IPS-15b (cell line): ENCODE measurements around the gene FBXW11.

Source experiments
- H3K27me3 ChIP-seq: one replicate; pipeline ENCODE4 v1.6.1; 2013; ENCODE audit warnings: low read length; ENCODE audit not compliant: control insufficient read depth, insufficient read depth
- H3K36me3 ChIP-seq: one replicate; pipeline ENCODE4 v1.6.1; 2013; ENCODE audit warnings: low read length; ENCODE audit not compliant: control insufficient read depth, insufficient read depth
- H3K4me1 ChIP-seq: one replicate; pipeline ENCODE4 v1.6.1; 2013; ENCODE audit warnings: mild to moderate bottlenecking, low read length; ENCODE audit not compliant: control insufficient read depth, insufficient read depth
- H3K4me3 ChIP-seq: one replicate; pipeline ENCODE4 v1.5.1; 2013; ENCODE audit warnings: low read depth, low read length
- H3K9ac ChIP-seq: one replicate; pipeline ENCODE4 v1.6.1; 2013; ENCODE audit warnings: low read depth, mild to moderate bottlenecking, low read length
- H3K9me3 ChIP-seq: one replicate; pipeline ENCODE4 v1.6.1; 2013; ENCODE audit warnings: mild to moderate bottlenecking, low read length; ENCODE audit not compliant: control insufficient read depth, insufficient read depth

The FBXW11 gene

GRCh38 chr5:171872666-171873065 is 133.8 kb downstream of the FBXW11 start:
- no peaks in the 10 kb centered on the region for H3K9me3 ChIP-seq
- H3K4me3 ChIP-seq, result no peak overlapping the region
- H3K9ac ChIP-seq, result no peak overlapping the region
- peaks cover 29% of the 10 kb centered on the region for H3K36me3 ChIP-seq
- no peaks in the 10 kb centered on the region for H3K27me3 ChIP-seq
- no peaks in the 10 kb centered on the region for H3K4me1 ChIP-seq

DNA sequence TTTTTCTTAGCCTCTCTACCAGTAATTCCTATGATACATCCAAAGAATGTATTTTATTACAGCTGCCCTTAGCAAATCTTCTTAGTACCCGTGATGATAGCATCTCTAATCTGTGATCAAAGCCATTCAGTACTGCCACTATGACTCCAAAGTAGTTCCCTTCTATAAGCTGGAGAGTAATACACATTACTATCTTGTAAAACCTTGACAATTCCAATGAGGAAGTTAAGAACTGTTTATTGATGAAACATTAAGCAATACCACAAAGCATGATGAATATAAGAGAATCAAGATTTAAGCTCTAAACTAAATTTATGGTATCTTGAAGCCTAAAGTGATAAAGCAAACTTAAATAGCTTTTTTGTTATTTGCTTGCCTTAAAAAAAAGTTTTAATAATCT is 134.7 kb downstream of the FBXW11 start:
- no peaks in the 10 kb centered on the region for H3K27me3 ChIP-seq
- peaks cover 26% of the 10 kb centered on the region for H3K36me3 ChIP-seq
- no peak overlapping the region for H3K9ac ChIP-seq
- H3K4me1 ChIP-seq, result no peaks in the 10 kb centered on the region
- H3K4me3 ChIP-seq, result no peak overlapping the region
- H3K9me3 ChIP-seq, result no peaks in the 10 kb centered on the region

DNA sequence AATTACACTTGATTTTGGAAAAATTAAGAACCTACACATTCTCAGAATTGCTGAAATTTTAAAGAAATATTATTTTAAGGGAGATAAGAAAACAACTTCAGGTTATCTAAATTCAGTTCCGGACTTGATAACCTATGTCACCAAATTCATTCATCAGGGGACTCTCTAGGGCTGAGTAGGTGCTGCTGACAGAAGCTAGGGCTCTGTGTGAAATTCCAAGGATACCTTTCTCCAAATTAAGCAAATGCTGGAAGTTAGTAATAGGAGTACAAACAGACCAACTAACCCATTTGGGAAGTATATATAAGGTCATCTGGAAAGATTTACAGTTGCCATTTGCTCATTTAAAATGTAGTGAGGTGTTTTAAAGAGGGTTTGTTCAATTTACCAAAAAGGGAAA is 136.5 kb downstream of the FBXW11 start:
- no peak overlapping the region for H3K9ac ChIP-seq
- H3K9me3 ChIP-seq, result no peaks in the 10 kb centered on the region
- no peaks in the 10 kb centered on the region for H3K4me1 ChIP-seq
- H3K27me3 ChIP-seq, result no peaks in the 10 kb centered on the region
- H3K36me3 ChIP-seq, result peaks cover 16% of the 10 kb centered on the region
- H3K4me3 ChIP-seq, result no peak overlapping the region

GRCh38 chr5:171868236-171868635 is 138.2 kb downstream of the FBXW11 start:
- H3K36me3 ChIP-seq, result peaks cover 19% of the 10 kb centered on the region
- H3K9me3 ChIP-seq, result no peaks in the 10 kb centered on the region
- H3K27me3 ChIP-seq, result no peaks in the 10 kb centered on the region
- H3K9ac ChIP-seq, result no peak overlapping the region
- H3K4me3 ChIP-seq, result no peak overlapping the region
- no peaks in the 10 kb centered on the region for H3K4me1 ChIP-seq

DNA sequence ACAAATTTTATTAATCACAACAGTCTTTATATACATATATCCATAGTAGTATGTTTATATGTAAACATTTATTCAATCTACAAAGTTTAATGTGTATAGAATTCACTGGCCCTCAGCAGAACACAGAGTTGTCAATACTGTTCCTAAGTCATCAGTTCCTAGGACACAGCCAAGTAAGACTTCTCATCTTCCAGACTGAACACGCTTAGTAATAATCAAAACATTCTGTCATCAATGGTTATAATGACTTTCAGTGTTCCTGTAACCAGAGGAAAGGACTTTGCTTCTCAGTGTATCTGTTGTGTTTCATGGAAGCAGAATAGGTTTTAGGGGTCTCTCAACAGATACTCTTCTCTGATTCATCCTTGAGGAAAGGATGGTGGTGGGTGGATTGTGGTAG is 138.7 kb downstream of the FBXW11 start:
- Histone ChIP-seq H3K36me3 (peaks cover 19% of the 10 kb centered on the region), H3K9me3 (no peaks in the 10 kb centered on the region), H3K9ac (no peak overlapping the region)

GRCh38 chr5:171865471-171865870 is 141.0 kb downstream of the FBXW11 start:
- no peaks in the 10 kb centered on the region for H3K27me3 ChIP-seq
- H3K9ac ChIP-seq, result no peak overlapping the region
- peaks cover 19% of the 10 kb centered on the region for H3K36me3 ChIP-seq
- no peaks in the 10 kb centered on the region for H3K9me3 ChIP-seq
- no peak overlapping the region for H3K4me3 ChIP-seq
- H3K4me1 ChIP-seq, result no peaks in the 10 kb centered on the region

More for the DNA sequence above, 138.7 kb downstream of the FBXW11 start:
- Histone ChIP-seq H3K4me1 (no peaks in the 10 kb centered on the region), H3K4me3 (no peak overlapping the region), H3K27me3 (no peaks in the 10 kb centered on the region)

DNA sequence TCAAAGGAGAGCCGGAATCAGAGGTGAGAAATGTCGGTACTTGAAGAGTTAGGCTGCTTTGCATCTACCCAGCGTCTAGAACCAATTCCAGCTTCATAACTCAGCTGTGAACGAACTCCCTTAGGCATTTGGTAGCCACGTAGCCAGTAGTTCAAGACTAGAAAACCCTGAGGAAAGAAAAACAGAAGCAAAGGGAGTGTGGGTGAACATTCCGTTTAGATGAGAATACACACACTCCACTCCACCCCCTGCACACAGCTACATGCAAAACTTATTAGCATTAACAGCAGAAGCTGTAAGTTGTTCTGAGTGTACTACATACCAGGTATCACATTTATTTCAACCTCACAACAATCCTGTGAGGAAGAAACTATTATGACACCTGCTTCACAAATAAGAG is 142.5 kb downstream of the FBXW11 start:
- Histone ChIP-seq H3K9ac (no peak overlapping the region), H3K4me3 (no peak overlapping the region), H3K36me3 (peaks cover 16% of the 10 kb centered on the region)

GRCh38 chr5:171862624-171863023 is 143.8 kb downstream of the FBXW11 start:
- Histone ChIP-seq H3K9ac (no peak overlapping the region), H3K4me3 (no peak overlapping the region), H3K4me1 (peaks cover 3% of the 10 kb centered on the region), H3K36me3 (peaks cover 7% of the 10 kb centered on the region), H3K9me3 (no peaks in the 10 kb centered on the region), H3K27me3 (no peaks in the 10 kb centered on the region)

More for the DNA sequence above, 142.5 kb downstream of the FBXW11 start:
- Histone ChIP-seq H3K9me3 (no peaks in the 10 kb centered on the region), H3K27me3 (no peaks in the 10 kb centered on the region), H3K4me1 (no peaks in the 10 kb centered on the region)

DNA sequence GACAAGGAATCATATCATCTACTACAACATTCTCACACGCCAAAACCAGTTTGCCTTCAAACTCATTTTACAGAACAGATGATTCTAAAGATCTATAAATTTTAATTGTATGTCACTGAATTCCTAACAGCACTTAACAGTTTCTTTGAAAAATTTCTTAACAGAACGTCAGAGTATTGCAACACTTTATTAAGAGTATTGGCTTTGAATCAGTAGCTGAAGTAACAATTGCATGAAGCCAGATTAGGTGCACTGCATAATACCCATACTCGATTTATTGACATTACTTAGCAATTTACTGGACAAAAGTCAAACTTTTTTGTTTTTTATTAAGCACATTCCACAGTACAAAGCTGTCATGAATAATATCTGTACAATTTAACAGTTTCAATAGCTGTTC is 145.1 kb downstream of the FBXW11 start:
- no peaks in the 10 kb centered on the region for H3K9me3 ChIP-seq
- no peaks in the 10 kb centered on the region for H3K27me3 ChIP-seq
- peaks cover 3% of the 10 kb centered on the region for H3K4me1 ChIP-seq
- no peak overlapping the region for H3K9ac ChIP-seq
- peaks cover 7% of the 10 kb centered on the region for H3K36me3 ChIP-seq
- H3K4me3 ChIP-seq, result no peak overlapping the region

GRCh38 chr5:171858303-171858702 is 148.1 kb downstream of the FBXW11 start:
- H3K9ac ChIP-seq, result no peak overlapping the region
- H3K36me3 ChIP-seq, result no peaks in the 10 kb centered on the region
- peaks cover 6% of the 10 kb centered on the region for H3K4me1 ChIP-seq
- H3K4me3 ChIP-seq, result no peak overlapping the region
- no peaks in the 10 kb centered on the region for H3K9me3 ChIP-seq
- H3K27me3 ChIP-seq, result no peaks in the 10 kb centered on the region

DNA sequence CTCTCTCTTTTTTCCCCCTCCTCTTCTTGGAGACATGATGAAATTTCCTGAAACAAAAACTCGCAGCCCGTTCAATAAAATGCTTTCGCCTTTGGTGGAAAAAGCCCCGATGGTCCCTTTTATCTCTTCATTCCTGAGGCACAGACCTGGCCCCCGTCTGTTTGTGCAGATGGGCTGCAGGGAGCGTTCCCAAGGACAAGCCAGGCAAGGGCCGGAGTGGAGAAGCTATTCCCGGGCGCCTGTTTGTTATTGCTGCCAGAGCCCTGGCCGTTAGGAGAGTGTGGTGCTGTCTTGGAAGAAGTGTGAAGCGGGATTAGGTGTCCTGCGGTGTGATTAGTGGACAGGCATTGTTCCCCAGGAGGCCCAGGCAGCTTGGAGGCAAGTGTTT is 149.0 kb downstream of the FBXW11 start:
- Histone ChIP-seq H3K9ac (no peak overlapping the region), H3K9me3 (no peaks in the 10 kb centered on the region), H3K36me3 (no peaks in the 10 kb centered on the region), H3K4me1 (peaks cover 6% of the 10 kb centered on the region), H3K4me3 (no peak overlapping the region), H3K27me3 (no peaks in the 10 kb centered on the region)

DNA sequence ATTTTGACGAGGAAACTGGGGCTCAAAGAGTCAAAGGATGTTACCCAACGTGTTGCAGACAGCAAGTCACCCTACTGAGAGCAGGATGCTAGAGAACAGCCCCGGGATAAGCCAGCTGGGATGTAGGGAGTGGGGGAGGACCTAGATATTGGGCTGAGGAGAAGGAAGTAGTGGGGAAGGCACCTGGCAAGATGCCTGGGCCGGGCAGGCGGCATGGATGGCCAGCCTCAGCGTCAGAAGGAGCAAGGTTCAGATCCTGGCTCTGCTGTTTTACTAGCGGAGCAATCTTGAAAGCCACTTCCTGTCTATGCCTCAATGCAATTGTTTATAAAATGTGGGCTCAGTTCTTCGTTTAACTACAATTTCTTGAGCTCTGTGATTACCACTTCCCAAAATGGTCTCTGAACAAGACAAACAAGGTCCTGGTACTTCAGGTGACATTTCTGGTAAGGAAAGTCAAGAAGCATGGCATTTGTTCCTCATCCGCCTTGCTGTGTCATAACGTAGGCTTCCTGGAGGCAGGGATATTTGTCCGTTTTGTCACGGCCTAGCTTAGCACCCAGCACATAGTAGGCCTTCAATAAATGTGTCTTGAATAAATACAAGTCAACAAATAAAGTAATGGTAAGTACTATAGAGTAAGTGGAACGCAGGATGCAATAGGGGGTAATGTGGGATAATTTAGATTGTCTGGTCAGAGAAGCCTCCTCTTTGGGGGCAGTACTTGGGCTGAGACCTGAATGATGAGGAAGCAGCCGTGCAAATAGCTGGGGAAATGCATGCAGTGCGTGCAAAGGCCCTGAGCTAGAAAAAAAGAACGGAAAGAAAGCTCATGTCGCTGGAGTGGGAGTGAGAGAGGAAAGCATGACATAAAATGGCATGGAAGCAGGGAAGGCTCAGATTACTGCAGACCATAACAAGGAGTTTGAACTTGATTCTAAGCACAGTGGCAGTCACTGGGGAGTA is 150.4 kb downstream of the FBXW11 start:
- H3K9ac ChIP-seq, result no peak overlapping the region
- no peaks in the 10 kb centered on the region for H3K36me3 ChIP-seq
- peaks cover 7% of the 10 kb centered on the region for H3K4me1 ChIP-seq
- no peaks in the 10 kb centered on the region for H3K27me3 ChIP-seq
- no peak overlapping the region for H3K4me3 ChIP-seq
- no peaks in the 10 kb centered on the region for H3K9me3 ChIP-seq
